Measurements from ENCODE around the gene ADAP1.

Gene ADAP1

GRCh38 chr7:935164-935873 lies 19.2 kb downstream of the ADAP1 start:
- Histone ChIP-seq H3K27ac (ENCODE audit: extremely low read depth, low read depth, low read length) (no peak overlapping the region), H3K36me3 (ENCODE audit: control insufficient read depth in 2 of 2, insufficient read depth in 1 of 2, low read length in 2 of 2) (no peaks in the 10 kb centered on the region; a peak in 1 of 3 replicates), H3K4me3 (ENCODE audit: low read depth, low read length) (no peak overlapping the region), H3K9me3 (ENCODE audit: control insufficient read depth, insufficient read depth, low read depth, low read length) (no peaks in the 10 kb centered on the region), H3K4me1 (ENCODE audit: control insufficient read depth, insufficient read depth, low read length) (no peaks in the 10 kb centered on the region)
- POLR2A ChIA-PET = no interaction called here
- no peak for TF ChIP-seq ZNF621 (tag by site-specific recombination; IDR thresholded peaks at IDR 0.05)
- no peak for TF ChIP-seq OSR2 (tag by site-specific recombination; IDR thresholded peaks at IDR 0.05)
- no peak for TF ChIP-seq ZNF660 (tag by site-specific recombination; IDR thresholded peaks at IDR 0.05)
- TF ChIP-seq ZSCAN23 (tag by site-specific recombination; IDR thresholded peaks at IDR 0.05) = no peak
- TF ChIP-seq INSM2 (tag by site-specific recombination; IDR thresholded peaks at IDR 0.05) = no peak
- TF ChIP-seq ZNF324 (tag by site-specific recombination; IDR thresholded peaks at IDR 0.05) = no peak
- TF ChIP-seq, protein P1, sequence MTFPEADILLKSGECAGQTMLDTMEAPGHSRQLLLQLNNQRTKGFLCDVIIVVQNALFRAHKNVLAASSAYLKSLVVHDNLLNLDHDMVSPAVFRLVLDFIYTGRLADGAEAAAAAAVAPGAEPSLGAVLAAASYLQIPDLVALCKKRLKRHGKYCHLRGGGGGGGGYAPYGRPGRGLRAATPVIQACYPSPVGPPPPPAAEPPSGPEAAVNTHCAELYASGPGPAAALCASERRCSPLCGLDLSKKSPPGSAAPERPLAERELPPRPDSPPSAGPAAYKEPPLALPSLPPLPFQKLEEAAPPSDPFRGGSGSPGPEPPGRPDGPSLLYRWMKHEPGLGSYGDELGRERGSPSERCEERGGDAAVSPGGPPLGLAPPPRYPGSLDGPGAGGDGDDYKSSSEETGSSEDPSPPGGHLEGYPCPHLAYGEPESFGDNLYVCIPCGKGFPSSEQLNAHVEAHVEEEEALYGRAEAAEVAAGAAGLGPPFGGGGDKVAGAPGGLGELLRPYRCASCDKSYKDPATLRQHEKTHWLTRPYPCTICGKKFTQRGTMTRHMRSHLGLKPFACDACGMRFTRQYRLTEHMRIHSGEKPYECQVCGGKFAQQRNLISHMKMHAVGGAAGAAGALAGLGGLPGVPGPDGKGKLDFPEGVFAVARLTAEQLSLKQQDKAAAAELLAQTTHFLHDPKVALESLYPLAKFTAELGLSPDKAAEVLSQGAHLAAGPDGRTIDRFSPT (tag by site-specific recombination; IDR thresholded peaks at IDR 0.05) = no peak
- no peak for TF ChIP-seq ZNF560 (tag by site-specific recombination; IDR thresholded peaks at IDR 0.05; ENCODE audit: borderline replicate concordance)
- CTCF ChIA-PET = no interaction called here

GRCh38 chr7:934469-935163 lies 19.9 kb downstream of the ADAP1 start:
- H3K9me3 ChIP-seq (ENCODE audit: control insufficient read depth, insufficient read depth, low read depth, low read length) = no peaks in the 10 kb centered on the region
- ChIA-PET POLR2A (no interaction called here), CTCF (no interaction called here)
- no peaks in the 10 kb centered on the region; a peak in 1 of 3 replicates for H3K36me3 ChIP-seq (ENCODE audit: control insufficient read depth in 2 of 2, insufficient read depth in 1 of 2, low read length in 2 of 2)
- H3K27ac ChIP-seq (ENCODE audit: extremely low read depth, low read depth, low read length) = no peak overlapping the region
- TF ChIP-seq, protein P2, sequence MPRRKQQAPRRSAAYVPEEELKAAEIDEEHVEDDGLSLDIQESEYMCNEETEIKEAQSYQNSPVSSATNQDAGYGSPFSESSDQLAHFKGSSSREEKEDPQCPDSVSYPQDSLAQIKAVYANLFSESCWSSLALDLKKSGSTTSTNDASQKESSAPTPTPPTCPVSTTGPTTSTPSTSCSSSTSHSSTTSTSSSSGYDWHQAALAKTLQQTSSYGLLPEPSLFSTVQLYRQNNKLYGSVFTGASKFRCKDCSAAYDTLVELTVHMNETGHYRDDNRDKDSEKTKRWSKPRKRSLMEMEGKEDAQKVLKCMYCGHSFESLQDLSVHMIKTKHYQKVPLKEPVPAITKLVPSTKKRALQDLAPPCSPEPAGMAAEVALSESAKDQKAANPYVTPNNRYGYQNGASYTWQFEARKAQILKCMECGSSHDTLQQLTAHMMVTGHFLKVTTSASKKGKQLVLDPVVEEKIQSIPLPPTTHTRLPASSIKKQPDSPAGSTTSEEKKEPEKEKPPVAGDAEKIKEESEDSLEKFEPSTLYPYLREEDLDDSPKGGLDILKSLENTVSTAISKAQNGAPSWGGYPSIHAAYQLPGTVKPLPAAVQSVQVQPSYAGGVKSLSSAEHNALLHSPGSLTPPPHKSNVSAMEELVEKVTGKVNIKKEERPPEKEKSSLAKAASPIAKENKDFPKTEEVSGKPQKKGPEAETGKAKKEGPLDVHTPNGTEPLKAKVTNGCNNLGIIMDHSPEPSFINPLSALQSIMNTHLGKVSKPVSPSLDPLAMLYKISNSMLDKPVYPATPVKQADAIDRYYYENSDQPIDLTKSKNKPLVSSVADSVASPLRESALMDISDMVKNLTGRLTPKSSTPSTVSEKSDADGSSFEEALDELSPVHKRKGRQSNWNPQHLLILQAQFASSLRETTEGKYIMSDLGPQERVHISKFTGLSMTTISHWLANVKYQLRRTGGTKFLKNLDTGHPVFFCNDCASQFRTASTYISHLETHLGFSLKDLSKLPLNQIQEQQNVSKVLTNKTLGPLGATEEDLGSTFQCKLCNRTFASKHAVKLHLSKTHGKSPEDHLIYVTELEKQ (tag by site-specific recombination; IDR thresholded peaks at IDR 0.05; ENCODE audit: borderline replicate concordance) = no peak
- TF ChIP-seq ZNF354C (tag by site-specific recombination; IDR thresholded peaks at IDR 0.05; ENCODE audit: borderline replicate concordance, low read depth) = no peak
- TF ChIP-seq YY2 (tag by site-specific recombination; IDR thresholded peaks at IDR 0.05) = no peak
- no peak for TF ChIP-seq KLF8 (tag by site-specific recombination; IDR thresholded peaks at IDR 0.05)
- TF ChIP-seq ZNF664 (tag by site-specific recombination; IDR thresholded peaks at IDR 0.05) = no peak
- no peak for TF ChIP-seq SCRT2 (tag by site-specific recombination; IDR thresholded peaks at IDR 0.05)
- TF ChIP-seq ZNF311 (tag by site-specific recombination; IDR thresholded peaks at IDR 0.05; ENCODE audit: borderline replicate concordance) = no peak
- no peak for TF ChIP-seq ZNF394 (tag by site-specific recombination; IDR thresholded peaks at IDR 0.05; ENCODE audit: borderline replicate concordance)
- TF ChIP-seq ZNF280C (tag by site-specific recombination; IDR thresholded peaks at IDR 0.05) = no peak
- TF ChIP-seq ZBTB7A (tag by site-specific recombination; IDR thresholded peaks at IDR 0.05; ENCODE audit: low read depth) = no peak
- H3K4me3 ChIP-seq (ENCODE audit: low read depth, low read length) = no peak overlapping the region
- H3K4me1 ChIP-seq (ENCODE audit: control insufficient read depth, insufficient read depth, low read length) = no peaks in the 10 kb centered on the region
